Uterus (tissue), 2 donors: ENCODE measurements around the gene ZFPL1.
A peak's percentile ranks its signal among the peaks of the same experiment; 100 is the strongest.

Experiments
- POLR2A ChIP-seq, 2 donors: fragments of 450-650 bp; IDR thresholded peaks; one replicate each; pipeline ENCODE4 v1.6.1; 2016; ENCODE audit warnings: antibody characterized with exemption in 2 of 2, mild to moderate bottlenecking in 1 of 2, moderate library complexity in 1 of 2
- TF ChIP-seq, protein P1 (sequence below), 4 experiments: fragments of 200-600 bp in 2 of 4; fragments of 450-650 bp in 2 of 4; sonication (generic) in 2 of 4; IDR thresholded peaks; one replicate each; pipeline ENCODE4 v1.5.1; 2016 to 2019; ENCODE audit warnings: antibody characterized with exemption in 4 of 4, mild to moderate bottlenecking in 2 of 4, moderate library complexity in 1 of 4

DNA sequence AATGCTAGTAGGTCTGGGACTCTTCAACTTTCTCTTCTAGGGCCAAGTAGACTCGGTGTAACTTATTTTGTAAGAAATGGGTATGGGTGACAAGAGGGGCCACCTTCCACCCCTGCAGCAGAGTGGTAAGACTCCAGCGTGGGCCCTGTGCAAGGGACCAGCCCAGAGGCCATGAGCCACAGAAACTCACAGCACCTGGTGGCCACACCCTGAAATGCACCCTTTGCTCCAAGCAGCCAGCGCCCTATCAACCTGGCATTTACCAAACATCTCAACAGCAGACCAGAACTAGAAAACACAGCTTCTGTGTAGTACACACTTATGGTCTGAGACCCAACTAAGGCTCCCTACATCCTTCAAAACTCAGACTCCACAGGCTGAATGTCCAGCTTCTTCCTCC, 5.9 kb upstream of the ZFPL1 start:
- TF ChIP-seq, protein P1, sequence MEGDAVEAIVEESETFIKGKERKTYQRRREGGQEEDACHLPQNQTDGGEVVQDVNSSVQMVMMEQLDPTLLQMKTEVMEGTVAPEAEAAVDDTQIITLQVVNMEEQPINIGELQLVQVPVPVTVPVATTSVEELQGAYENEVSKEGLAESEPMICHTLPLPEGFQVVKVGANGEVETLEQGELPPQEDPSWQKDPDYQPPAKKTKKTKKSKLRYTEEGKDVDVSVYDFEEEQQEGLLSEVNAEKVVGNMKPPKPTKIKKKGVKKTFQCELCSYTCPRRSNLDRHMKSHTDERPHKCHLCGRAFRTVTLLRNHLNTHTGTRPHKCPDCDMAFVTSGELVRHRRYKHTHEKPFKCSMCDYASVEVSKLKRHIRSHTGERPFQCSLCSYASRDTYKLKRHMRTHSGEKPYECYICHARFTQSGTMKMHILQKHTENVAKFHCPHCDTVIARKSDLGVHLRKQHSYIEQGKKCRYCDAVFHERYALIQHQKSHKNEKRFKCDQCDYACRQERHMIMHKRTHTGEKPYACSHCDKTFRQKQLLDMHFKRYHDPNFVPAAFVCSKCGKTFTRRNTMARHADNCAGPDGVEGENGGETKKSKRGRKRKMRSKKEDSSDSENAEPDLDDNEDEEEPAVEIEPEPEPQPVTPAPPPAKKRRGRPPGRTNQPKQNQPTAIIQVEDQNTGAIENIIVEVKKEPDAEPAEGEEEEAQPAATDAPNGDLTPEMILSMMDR (IDR thresholded peaks at IDR 0.05), result peak in 3 of 4 experiments; percentile 15 to 38 (median 33)
- TF ChIP-seq POLR2A (IDR thresholded peaks at IDR 0.05), result no peak
